HEK293T (cell line): ENCODE data around the gene LYPD1.

Source experiments
- CTBP1 ChIP-seq: fragments of 450-650 bp; IDR thresholded peaks from 2 replicates; pipeline ENCODE4 v1.6.1; 2016; ENCODE audit warnings: borderline replicate concordance
- SP1 ChIP-seq: fragments of 450-650 bp; IDR thresholded peaks from 2 replicates; pipeline ENCODE4 v1.6.1; 2017
- SUZ12 ChIP-seq: fragments of 450-650 bp; IDR thresholded peaks from 2 replicates; pipeline ENCODE4 v1.6.1; 2016; ENCODE audit warnings: mild to moderate bottlenecking
- ZNF384 ChIP-seq: fragments of 450-650 bp; IDR thresholded peaks from 2 replicates; pipeline ENCODE4 v1.6.1; 2016

- TF ChIP-seq SP1 (no peak), ZNF384 (no peak), CTBP1 (no peak), SUZ12 (no peak)
These were observed 31.8 kb upstream of the LYPD1 start for GRCh38 chr2:132701810-132702209.
